Neural cell (in vitro differentiated cells): Measurements from ENCODE around the gene FBLN2. TPM values are rescaled to one million over a fixed set of nuclear protein-coding genes. Genes with fewer than 3 reads are reported as not detected.

Experiments
- H2AFZ ChIP-seq: fragments of 200-600, 300-800 bp; sonication (generic), shearing (Covaris generic); 2 replicates; pipeline ENCODE4 v1.6.0; 2014; ENCODE audit warnings: low read depth, mild to moderate bottlenecking, antibody characterized with exemption, low read length, moderate library complexity
- H3F3A ChIP-seq: fragments of 200-600 bp; shearing (Covaris generic); 2 replicates; pipeline ENCODE4 v1.6.1; 2016; ENCODE audit warnings: mild to moderate bottlenecking, moderate library complexity, mixed read lengths, antibody characterized with exemption, low read length; ENCODE audit not compliant: insufficient read depth, poor library complexity, severe bottlenecking
- H3K27ac ChIP-seq: fragments of 200-600, 300-800 bp; sonication (generic), shearing (Covaris generic); 2 replicates; pipeline ENCODE4 v1.5.1; 2014; ENCODE audit warnings: mild to moderate bottlenecking, low read length, moderate library complexity
- H3K27me3 ChIP-seq: fragments of 300-800, 200-600 bp; sonication (generic), shearing (Covaris generic); 2 replicates; pipeline ENCODE4 v1.6.0; 2014; ENCODE audit warnings: mild to moderate bottlenecking, low read depth, low read length, moderate library complexity; ENCODE audit not compliant: insufficient read depth
- H3K36me3 ChIP-seq: fragments of 300-800, 200-600 bp; sonication (generic), shearing (Covaris generic); 2 replicates; pipeline ENCODE4 v1.5.1; 2014; ENCODE audit warnings: mild to moderate bottlenecking, antibody characterized with exemption, low read length, moderate library complexity; ENCODE audit not compliant: insufficient read depth
- H3K4me2 ChIP-seq: fragments of 300-800, 200-600 bp; sonication (generic), shearing (Covaris generic); 2 replicates; pipeline ENCODE4 v1.6.0; 2014; ENCODE audit warnings: mild to moderate bottlenecking, low read length
- H3K4me3 ChIP-seq: fragments of 300-800, 200-600 bp; sonication (generic), shearing (Covaris generic); 2 replicates; pipeline ENCODE4 v1.5.1; 2014; ENCODE audit warnings: mild to moderate bottlenecking, low read length, moderate library complexity
- H3K79me2 ChIP-seq: fragments of 200-600 bp; shearing (Covaris generic); replicated peaks from 2 replicates; pipeline ENCODE4 v1.6.0; 2014; ENCODE audit warnings: mild to moderate bottlenecking, low read length, moderate library complexity; ENCODE audit not compliant: insufficient read depth
- H3K9ac ChIP-seq: fragments of 300-800, 200-600 bp; sonication (generic), shearing (Covaris generic); 2 replicates; pipeline ENCODE4 v1.6.1; 2016; ENCODE audit warnings: mild to moderate bottlenecking, low read length, mixed read lengths
- H3K9me2 ChIP-seq: fragments of 200-600 bp; shearing (Covaris generic); 2 replicates; pipeline ENCODE4 v1.6.1; 2016; ENCODE audit warnings: mild to moderate bottlenecking, low read length, mixed read lengths; ENCODE audit not compliant: insufficient read depth
- H3K9me3 ChIP-seq: fragments of 200-600, 300-800 bp; sonication (generic), shearing (Covaris generic); 2 replicates; pipeline ENCODE4 v1.6.1; 2016; ENCODE audit warnings: mild to moderate bottlenecking, mixed run types, low read length, moderate library complexity, mixed read lengths
- H4K20me1 ChIP-seq: fragments of 200-600 bp; shearing (Covaris generic); 2 replicates; pipeline ENCODE4 v1.6.1; 2016; ENCODE audit warnings: mild to moderate bottlenecking, mixed run types; ENCODE audit not compliant: insufficient read depth
- CTCF ChIP-seq: fragments of 450-650 bp; IDR thresholded peaks from 2 replicates; pipeline ENCODE4 v1.5.1; 2014; ENCODE audit warnings: antibody characterized with exemption, mild to moderate bottlenecking, moderate library complexity; ENCODE audit not compliant: poor library complexity, severe bottlenecking
- EP300 ChIP-seq: fragments of 450-650 bp; conservative IDR thresholded peaks from 2 replicates; pipeline ENCODE4 v1.6.1; 2014; ENCODE audit warnings: antibody characterized with exemption, mild to moderate bottlenecking, moderate library complexity; ENCODE audit not compliant: poor library complexity, severe bottlenecking
- EZH2 ChIP-seq: fragments of 200-600, 300-800 bp; shearing (Covaris generic), sonication (generic); IDR thresholded peaks from 2 replicates; pipeline ENCODE4 v1.6.1; 2014; ENCODE audit warnings: antibody characterized with exemption, low read length, borderline replicate concordance, mild to moderate bottlenecking; ENCODE audit not compliant: insufficient read depth, poor library complexity, severe bottlenecking
- MXI1 ChIP-seq: fragments of 450-650 bp; conservative IDR thresholded peaks from 2 replicates; pipeline ENCODE4 v1.6.1; 2014; ENCODE audit warnings: antibody characterized with exemption, mild to moderate bottlenecking; ENCODE audit not compliant: poor library complexity, severe bottlenecking
- POLR2AphosphoS5 ChIP-seq: IDR thresholded peaks from 2 replicates; pipeline ENCODE4 v1.6.1; 2012
- RAD21 ChIP-seq: fragments of 450-650 bp; conservative IDR thresholded peaks from 2 replicates; pipeline ENCODE4 v1.6.1; 2014; ENCODE audit warnings: antibody characterized with exemption, mild to moderate bottlenecking, moderate library complexity
- TAF1 ChIP-seq: IDR thresholded peaks from 2 replicates; pipeline ENCODE4 v1.6.1; 2012; ENCODE audit warnings: low read depth
- polyA plus RNA-seq: library from polyadenylated mRNA; depleted of rRNA; stranded (reverse); fragments of >200 nt; gene quantifications from 2 replicates; pipeline ENCODE4 v1.2.3, GENCODE V29; 2014
- TF ChIP-seq, protein P1 (sequence below): IDR thresholded peaks from 2 replicates; pipeline ENCODE4 v1.6.1; 2012; ENCODE audit warnings: borderline replicate concordance

The FBLN2 gene
- polyA plus RNA-seq, 1 donor from 2014 or later: 0.37 TPM

GRCh38 chr3:13514639-13515435 lies 34.1 kb upstream of the FBLN2 start:
- H3K36me3 ChIP-seq: no peaks in the 10 kb centered on the region
- H3F3A ChIP-seq: no peaks in the 10 kb centered on the region
- H3K27ac ChIP-seq: no peak overlapping the region
- H3K9me3 ChIP-seq: no peaks in the 10 kb centered on the region
- no peak overlapping the region for H3K4me3 ChIP-seq
- H3K9me2 ChIP-seq: no peaks in the 10 kb centered on the region
- no peaks in the 10 kb centered on the region for H4K20me1 ChIP-seq
- H3K27me3 ChIP-seq: no peaks in the 10 kb centered on the region
- no peaks in the 10 kb centered on the region for H3K79me2 ChIP-seq
- no peak overlapping the region for H3K4me2 ChIP-seq
- no peak overlapping the region for H2AFZ ChIP-seq
- no peak overlapping the region for H3K9ac ChIP-seq
- TF ChIP-seq CTCF (no peak), RAD21 (no peak)

DNA sequence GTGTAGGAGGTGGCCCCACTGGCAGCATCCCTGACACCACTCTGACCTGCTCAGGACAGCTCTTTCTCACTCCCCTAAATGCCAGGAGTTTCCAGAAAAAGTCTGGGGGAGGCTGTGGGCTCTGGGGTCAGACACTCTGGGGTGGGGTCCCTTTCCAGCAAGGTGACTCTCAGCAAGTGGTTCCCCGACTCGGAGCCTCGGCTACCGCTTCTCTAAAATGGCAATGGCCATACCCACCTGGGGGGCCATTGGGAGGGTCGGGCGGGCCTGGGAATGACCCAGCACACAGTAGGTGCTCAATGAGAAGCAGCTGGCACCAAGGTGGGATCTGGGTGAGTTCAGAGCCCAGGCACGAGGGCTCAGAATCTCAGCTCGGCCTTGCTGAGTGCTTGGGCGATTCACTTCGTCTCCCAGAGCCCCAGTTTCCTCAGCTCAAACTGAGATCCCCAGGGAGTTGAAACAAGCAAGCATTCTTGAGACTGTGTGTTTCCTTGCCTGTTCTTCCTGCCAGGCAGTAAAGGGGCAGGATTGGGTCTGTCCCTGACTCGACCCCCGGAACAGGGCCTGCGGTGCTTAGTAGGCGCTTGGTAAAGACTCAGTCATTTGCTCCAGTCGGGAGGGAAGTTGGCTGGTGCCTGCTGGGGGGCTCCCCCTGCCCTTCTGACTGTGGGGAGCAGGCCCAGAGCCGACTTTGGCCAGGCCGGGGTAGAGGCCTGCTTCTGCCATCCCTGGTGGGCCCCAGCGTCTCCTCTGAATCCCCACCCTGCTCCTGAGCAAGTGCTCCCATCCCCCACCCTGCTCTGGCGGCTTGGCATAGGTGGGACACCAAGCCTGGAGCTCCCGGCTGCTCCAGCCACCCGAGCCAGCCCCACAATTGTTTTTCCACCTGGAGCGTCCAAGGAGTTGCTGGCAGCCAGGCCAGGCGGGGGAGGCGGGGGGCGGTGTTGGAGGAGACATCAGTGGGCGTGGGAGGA lies 32.9 kb upstream of the FBLN2 start:
- no peaks in the 10 kb centered on the region for H3K27me3 ChIP-seq
- no peaks in the 10 kb centered on the region for H3K36me3 ChIP-seq
- no peak overlapping the region for H3K9ac ChIP-seq
- H3K79me2 ChIP-seq: no peaks in the 10 kb centered on the region
- TF ChIP-seq RAD21: no peak
- no peak for TF ChIP-seq EZH2
- TF ChIP-seq, protein P1, sequence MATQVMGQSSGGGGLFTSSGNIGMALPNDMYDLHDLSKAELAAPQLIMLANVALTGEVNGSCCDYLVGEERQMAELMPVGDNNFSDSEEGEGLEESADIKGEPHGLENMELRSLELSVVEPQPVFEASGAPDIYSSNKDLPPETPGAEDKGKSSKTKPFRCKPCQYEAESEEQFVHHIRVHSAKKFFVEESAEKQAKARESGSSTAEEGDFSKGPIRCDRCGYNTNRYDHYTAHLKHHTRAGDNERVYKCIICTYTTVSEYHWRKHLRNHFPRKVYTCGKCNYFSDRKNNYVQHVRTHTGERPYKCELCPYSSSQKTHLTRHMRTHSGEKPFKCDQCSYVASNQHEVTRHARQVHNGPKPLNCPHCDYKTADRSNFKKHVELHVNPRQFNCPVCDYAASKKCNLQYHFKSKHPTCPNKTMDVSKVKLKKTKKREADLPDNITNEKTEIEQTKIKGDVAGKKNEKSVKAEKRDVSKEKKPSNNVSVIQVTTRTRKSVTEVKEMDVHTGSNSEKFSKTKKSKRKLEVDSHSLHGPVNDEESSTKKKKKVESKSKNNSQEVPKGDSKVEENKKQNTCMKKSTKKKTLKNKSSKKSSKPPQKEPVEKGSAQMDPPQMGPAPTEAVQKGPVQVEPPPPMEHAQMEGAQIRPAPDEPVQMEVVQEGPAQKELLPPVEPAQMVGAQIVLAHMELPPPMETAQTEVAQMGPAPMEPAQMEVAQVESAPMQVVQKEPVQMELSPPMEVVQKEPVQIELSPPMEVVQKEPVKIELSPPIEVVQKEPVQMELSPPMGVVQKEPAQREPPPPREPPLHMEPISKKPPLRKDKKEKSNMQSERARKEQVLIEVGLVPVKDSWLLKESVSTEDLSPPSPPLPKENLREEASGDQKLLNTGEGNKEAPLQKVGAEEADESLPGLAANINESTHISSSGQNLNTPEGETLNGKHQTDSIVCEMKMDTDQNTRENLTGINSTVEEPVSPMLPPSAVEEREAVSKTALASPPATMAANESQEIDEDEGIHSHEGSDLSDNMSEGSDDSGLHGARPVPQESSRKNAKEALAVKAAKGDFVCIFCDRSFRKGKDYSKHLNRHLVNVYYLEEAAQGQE: no peak
- no peak for TF ChIP-seq EP300
- no peak for TF ChIP-seq MXI1
- TF ChIP-seq POLR2AphosphoS5: no peak
- TF ChIP-seq TAF1: no peak
- no peaks in the 10 kb centered on the region for H3K9me2 ChIP-seq
- no peaks in the 10 kb centered on the region for H3K9me3 ChIP-seq
- no peak overlapping the region for H2AFZ ChIP-seq
- H3K27ac ChIP-seq: no peak overlapping the region
- no peak overlapping the region for H3K4me2 ChIP-seq
- no peak overlapping the region for H3K4me3 ChIP-seq
- H4K20me1 ChIP-seq: no peaks in the 10 kb centered on the region
- no peaks in the 10 kb centered on the region for H3F3A ChIP-seq
